HG02610 (cell line): Measurements from ENCODE around the gene CNTN4.
"Not testable (repeated sequence)": the region's sequence is repeated elsewhere in the genome, so short reads cannot be mapped to it uniquely, and the experiment has no call there.

Experiments used
- ATAC-seq: cut with Tn5 transposase; IDR thresholded peaks from one replicate; pipeline ENCODE4 v1.9.1; 2021; ENCODE audit warnings: mild to moderate bottlenecking, moderate library complexity; ENCODE audit not compliant: unreplicated experiment

The CNTN4 gene

GRCh38 chr3:2883283-2883682, 784.6 kb downstream of the CNTN4 start:
- ATAC-seq = no peak

GRCh38 chr3:2888592-2888991, 789.9 kb downstream of the CNTN4 start:
- no peak for ATAC-seq

- ATAC-seq = no peak
Observed at GRCh38 chr3:2889736-2890135, 791.1 kb downstream of the CNTN4 start.

- ATAC-seq = no peak
Observed at GRCh38 chr3:2896308-2896939, 797.8 kb downstream of the CNTN4 start.

- ATAC-seq = no peak
Observed at GRCh38 chr3:2897821-2898220, 799.2 kb downstream of the CNTN4 start.

GRCh38 chr3:2898591-2899353, 800.1 kb downstream of the CNTN4 start:
- ATAC-seq = no peak

GRCh38 chr3:2904054-2904453, 805.4 kb downstream of the CNTN4 start:
- no peak for ATAC-seq

- no peak for ATAC-seq
Observed at GRCh38 chr3:2908693-2909351, 810.2 kb downstream of the CNTN4 start.

GRCh38 chr3:2910997-2911396, 812.3 kb downstream of the CNTN4 start:
- no peak for ATAC-seq

- no peak for ATAC-seq
Observed at GRCh38 chr3:2915826-2916225, 817.2 kb downstream of the CNTN4 start.

- ATAC-seq = not testable (repeated sequence)
Observed at GRCh38 chr3:2916640-2917039, 818.0 kb downstream of the CNTN4 start.

- no peak for ATAC-seq
Observed at GRCh38 chr3:2920103-2920502, 821.4 kb downstream of the CNTN4 start.

- no peak for ATAC-seq
Observed at GRCh38 chr3:2921452-2921851, 822.8 kb downstream of the CNTN4 start.

- peak; percentile 57 for ATAC-seq
Observed at GRCh38 chr3:2921903-2922302, 823.2 kb downstream of the CNTN4 start.

GRCh38 chr3:2923390-2923789, 824.7 kb downstream of the CNTN4 start:
- ATAC-seq = no peak

- no peak for ATAC-seq
Observed at GRCh38 chr3:2927259-2927658, 828.6 kb downstream of the CNTN4 start.

GRCh38 chr3:2929574-2929973, 830.9 kb downstream of the CNTN4 start:
- no peak for ATAC-seq

- ATAC-seq = peak; percentile 40
Observed at GRCh38 chr3:2931265-2931664, 832.6 kb downstream of the CNTN4 start.

GRCh38 chr3:2934541-2934940, 835.9 kb downstream of the CNTN4 start:
- ATAC-seq = no peak

GRCh38 chr3:2937055-2937454, 838.4 kb downstream of the CNTN4 start:
- no peak for ATAC-seq

GRCh38 chr3:2937592-2937991, 838.9 kb downstream of the CNTN4 start:
- ATAC-seq = no peak

GRCh38 chr3:2938711-2939110, 840.0 kb downstream of the CNTN4 start:
- no peak for ATAC-seq
